IMR-90 (cell line): ENCODE data around the gene KIAA0513. TPM values are rescaled to one million over a fixed set of nuclear protein-coding genes. Genes with fewer than 3 reads are reported as not detected.

ENCODE experiments used
- ATAC-seq: fragments of 200-7000 bp; cut with Tn5 transposase; 2 replicates; pipeline ENCODE4 v1.9.1; 2020; ENCODE audit warnings: low read depth, mild to moderate bottlenecking, moderate library complexity
- BruUV-seq: library from RNA; stranded (reverse); fragments of 400-500 nt; replicated peaks from 2 replicates; lab custom pipeline; 2021; lab: Mats Ljungman, UMichigan
- CTCF ChIA-PET: fragments of 300-600 bp; formaldehyde crosslinking; extraction: SDS; loops from one replicate; lab custom pipeline; 2021; ENCODE audit warnings: antibody characterized with exemption; lab: Yijun Ruan, JAX
- POLR2A ChIA-PET: fragments of 300-600 bp; sonication (Branson Sonifier 250); formaldehyde crosslinking; loops from one replicate; lab custom pipeline; 2022; ENCODE audit warnings: antibody characterized with exemption; ENCODE audit not compliant: unreplicated experiment; lab: Charles Lee
- DNase-seq: peaks from one replicate; pipeline ENCODE4 v3.0.0; 2013
- H2AFZ ChIP-seq: replicated peaks from 2 replicates; pipeline ENCODE3; 2013; ENCODE audit warnings: low read length, mild to moderate bottlenecking; ENCODE audit not compliant: poor library complexity
- H2AK5ac ChIP-seq: 2 replicates; pipeline ENCODE4 v1.6.1; 2013; ENCODE audit warnings: low read depth, low read length, inconsistent platforms
- H2AK9ac ChIP-seq: replicated peaks from 2 replicates; pipeline ENCODE3; 2013; ENCODE audit warnings: mild to moderate bottlenecking, low read depth, low read length, moderate library complexity; ENCODE audit not compliant: poor library complexity
- H2BK120ac ChIP-seq: 2 replicates; pipeline ENCODE4 v1.6.1; 2013; ENCODE audit warnings: low read depth, low read length, inconsistent platforms
- H2BK15ac ChIP-seq: 3 replicates; pipeline ENCODE4 v1.6.1; 2013; ENCODE audit warnings: low read depth, low read length, inconsistent platforms
- H2BK20ac ChIP-seq: 2 replicates; pipeline ENCODE4 v1.6.1; 2013; ENCODE audit warnings: low read depth, mild to moderate bottlenecking, inconsistent platforms, low read length, moderate library complexity
- H2BK5ac ChIP-seq: 2 replicates; pipeline ENCODE4 v1.6.1; 2013; ENCODE audit warnings: mild to moderate bottlenecking, low read depth, low read length, inconsistent platforms; ENCODE audit not compliant: poor library complexity, severe bottlenecking
- H3K14ac ChIP-seq: replicated peaks from 2 replicates; pipeline ENCODE4 v1.6.1; 2013; ENCODE audit warnings: low read depth, low read length, inconsistent platforms
- H3K18ac ChIP-seq: 2 replicates; pipeline ENCODE4 v1.6.1; 2013; ENCODE audit warnings: low read depth, low read length, control low read depth
- H3K23ac ChIP-seq: 2 replicates; pipeline ENCODE4 v1.6.1; 2013; ENCODE audit warnings: low read depth, low read length, inconsistent platforms
- H3K27ac ChIP-seq: 2 replicates; pipeline ENCODE4 v1.5.1; 2013; ENCODE audit warnings: mild to moderate bottlenecking, control low read depth, low read length; ENCODE audit not compliant: insufficient read depth
- H3K27me3 ChIP-seq: 2 replicates; pipeline ENCODE4 v1.6.1; 2013; ENCODE audit warnings: low read length; ENCODE audit not compliant: control insufficient read depth, insufficient read depth
- H3K36me3 ChIP-seq: 2 replicates; pipeline ENCODE4 v1.6.1; 2013; ENCODE audit warnings: low read length, mixed read lengths; ENCODE audit not compliant: control insufficient read depth, insufficient read depth
- H3K4ac ChIP-seq: 2 replicates; pipeline ENCODE4 v1.6.1; 2013; ENCODE audit warnings: low read depth, low read length, inconsistent platforms
- H3K4me1 ChIP-seq: 2 replicates; pipeline ENCODE4 v1.6.1; 2013; ENCODE audit warnings: low read length, mixed read lengths; ENCODE audit not compliant: control insufficient read depth, insufficient read depth
- H3K4me2 ChIP-seq: 2 replicates; pipeline ENCODE4 v1.6.1; 2013; ENCODE audit warnings: low read depth, mild to moderate bottlenecking, control low read depth, low read length, moderate library complexity
- H3K4me3 ChIP-seq: 2 replicates; pipeline ENCODE4 v1.5.1; 2013; ENCODE audit warnings: low read depth, mild to moderate bottlenecking, control low read depth, low read length, moderate library complexity; ENCODE audit not compliant: insufficient read depth
- H3K56ac ChIP-seq: 2 replicates; pipeline ENCODE4 v1.6.1; 2013; ENCODE audit warnings: low read length, inconsistent platforms; ENCODE audit not compliant: insufficient read depth; ENCODE audit errors: extremely low read depth
- H3K79me1 ChIP-seq, 2 experiments: 2 replicates each; pipeline ENCODE4 v1.6.1; 2013; ENCODE audit warnings: low read length in 2 of 2, inconsistent platforms in 1 of 2, low read depth in 1 of 2
- H3K9ac ChIP-seq: 2 replicates; pipeline ENCODE4 v1.6.1; 2013; ENCODE audit warnings: low read depth, low read length, control low read depth
- H3K9me1 ChIP-seq: 2 replicates; pipeline ENCODE4 v1.6.1; 2013; ENCODE audit warnings: low read length, inconsistent platforms; ENCODE audit not compliant: insufficient read depth
- H3K9me3 ChIP-seq: 2 replicates; pipeline ENCODE4 v1.6.1; 2013; ENCODE audit warnings: low read length; ENCODE audit not compliant: control insufficient read depth, insufficient read depth
- H4K20me1 ChIP-seq: 2 replicates; pipeline ENCODE4 v1.6.1; 2013; ENCODE audit warnings: low read length, inconsistent platforms; ENCODE audit not compliant: insufficient read depth
- H4K5ac ChIP-seq: 2 replicates; pipeline ENCODE4 v1.6.1; 2013; ENCODE audit warnings: mild to moderate bottlenecking, low read depth, low read length, control low read depth
- H4K8ac ChIP-seq, 2 experiments: 2 replicates each; pipeline ENCODE4 v1.6.1; 2013; ENCODE audit warnings: low read depth in 2 of 2, low read length in 2 of 2, control low read depth in 1 of 2, inconsistent platforms in 1 of 2
- H4K91ac ChIP-seq: 2 replicates; pipeline ENCODE4 v1.6.1; 2013; ENCODE audit warnings: low read depth, low read length, inconsistent platforms; ENCODE audit not compliant: insufficient read depth
- BHLHE40 ChIP-seq: fragments of 150-350 bp; IDR thresholded peaks from 2 replicates; pipeline ENCODE4 v1.6.1; 2016; ENCODE audit warnings: mild to moderate bottlenecking, low read depth, low read length
- CEBPB ChIP-seq: IDR thresholded peaks from 2 replicates; pipeline ENCODE4 v1.6.1; 2012; ENCODE audit warnings: low read depth, low read length, improper control_type of control experiment
- CHD1 ChIP-seq: IDR thresholded peaks from 2 replicates; pipeline ENCODE4 v1.6.1; 2012; ENCODE audit warnings: low read depth, low read length, improper control_type of control experiment
- FOS ChIP-seq: fragments of 150-350 bp; IDR thresholded peaks from 2 replicates; pipeline ENCODE4 v1.6.1; 2016; ENCODE audit warnings: low read depth, low read length
- MAFK ChIP-seq: IDR thresholded peaks from 2 replicates; pipeline ENCODE4 v1.6.1; 2012; ENCODE audit warnings: low read depth, low read length, improper control_type of control experiment
- MAZ ChIP-seq: IDR thresholded peaks from 2 replicates; pipeline ENCODE4 v1.6.1; 2012; ENCODE audit warnings: low read depth, mild to moderate bottlenecking, low read length, improper control_type of control experiment, moderate library complexity, borderline replicate concordance
- NFE2L2 ChIP-seq: fragments of 150-350 bp; IDR thresholded peaks from 2 replicates; pipeline ENCODE4 v1.6.1; 2016; ENCODE audit warnings: low read depth, mild to moderate bottlenecking, low read length
- POLR2A ChIP-seq: IDR thresholded peaks from 2 replicates; pipeline ENCODE4 v1.6.1; 2012; ENCODE audit warnings: mild to moderate bottlenecking, low read depth, low read length
- RCOR1 ChIP-seq: IDR thresholded peaks from 2 replicates; pipeline ENCODE4 v1.6.1; 2012; ENCODE audit warnings: mild to moderate bottlenecking, low read length, improper control_type of control experiment; ENCODE audit not compliant: insufficient replicate concordance
- SMC3 ChIP-seq: fragments of 150-350 bp; IDR thresholded peaks from 2 replicates; pipeline ENCODE4 v1.6.1; 2016; ENCODE audit warnings: low read depth, mild to moderate bottlenecking, antibody characterized with exemption, low read length, moderate library complexity
- WGBS, 2 experiments: methylation state at CpG; one replicate each; pipeline versions ENCODE4 v1.1.5 to v1.1.7; 2013; ENCODE audit warnings: missing lambda C conversion rate in 2 of 2; ENCODE audit not compliant: insufficient read length in 1 of 2; ENCODE audit errors: extremely low coverage in 2 of 2; 5-methylcytosine and 5-hydroxymethylcytosine counted together
- dilution Hi-C: fragments of 300-500 bp; cut with HindIII; formaldehyde crosslinking; loops from one replicate; pipeline ENCODE4 v1.14.3; 2018; ENCODE audit warnings: low sequenced_read_pairs; ENCODE audit not compliant: unreplicated experiment
- in situ Hi-C: fragments of 300-500 bp; cut with MboI; formaldehyde crosslinking; loops from 3 replicates; pipeline ENCODE4 v1.14.3; 2019; ENCODE audit warnings: low sequenced_read_pairs, inconsistent platforms, mixed read lengths
- intact Hi-C: fragments of 100-400 bp; cut with micrococcal nuclease; formaldehyde crosslinking; loops from 2 replicates; pipeline ENCODE4 v1.10.0; 2022
- polyA plus RNA-seq, 3 experiments: library from polyadenylated mRNA; depleted of rRNA; stranded (reverse); fragments of >200 nt; gene quantifications; 2 replicates each; pipeline ENCODE4 v1.2.3, GENCODE V29; 2012; ENCODE audit warnings: low replicate concordance in 1 of 3
- total RNA-seq: library from RNA; depleted of rRNA; stranded (reverse); fragments of >200 nt; gene quantifications from 2 replicates; pipeline ENCODE4 v1.2.3, GENCODE V29; 2012
- TF ChIP-seq, protein P1 (sequence below): fragments of 150-350 bp; IDR thresholded peaks from 2 replicates; pipeline ENCODE4 v1.6.1; 2016; ENCODE audit warnings: low read depth, mild to moderate bottlenecking, low read length, moderate library complexity, borderline replicate concordance
- TF ChIP-seq, protein P2 (sequence below): fragments of 150-350 bp; IDR thresholded peaks from 2 replicates; pipeline ENCODE4 v1.6.1; 2017; ENCODE audit warnings: mild to moderate bottlenecking, antibody characterized with exemption, low read length, low read depth

The KIAA0513 gene
- total and polyA plus RNA-seq, 2 of the 4 experiments (the other 2 are of a cell fraction) = 9.5 TPM

DNA sequence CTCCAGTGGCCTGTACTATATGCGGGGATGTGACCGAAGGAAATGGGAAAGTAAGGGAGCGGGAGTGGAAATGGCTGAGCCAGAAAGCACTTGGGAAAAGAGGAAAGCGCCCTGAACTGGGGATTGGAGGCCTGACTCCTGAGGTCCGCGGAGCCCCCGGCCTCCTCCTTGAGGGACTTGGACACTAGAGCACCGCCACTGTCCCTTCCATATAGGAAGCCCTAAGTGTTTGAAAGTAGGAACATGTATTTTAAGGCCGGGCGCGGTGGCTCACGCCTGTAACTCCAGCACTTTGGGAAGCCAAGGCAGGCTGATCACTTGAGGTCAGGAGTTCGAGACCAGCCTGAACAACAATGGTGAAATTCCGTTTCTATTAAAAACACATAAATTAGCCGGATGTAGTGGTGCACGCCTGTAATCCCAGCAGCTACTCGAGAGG is 15.7 kb upstream of the KIAA0513 start:
- H2BK20ac ChIP-seq = no peak overlapping the region
- H2AK9ac ChIP-seq = peak overlapping the region; percentile 70
- H4K5ac ChIP-seq = peak overlapping the region; percentile 89
- intact Hi-C loops = no loop called here
- H3K9me3 ChIP-seq = no peaks in the 10 kb centered on the region
- H3K27ac ChIP-seq = peak overlapping the region; percentile 91
- H3K4me2 ChIP-seq = peak overlapping the region; percentile 90
- H3K9me1 ChIP-seq = peaks cover 8% of the 10 kb centered on the region; the same call in 1 of the 2 replicates
- in situ Hi-C loops = no loop called here
- dilution Hi-C loops = no loop called here
- peak overlapping the region; percentile 89 for H3K4ac ChIP-seq
- WGBS, 2 experiments = 0% methylated on average over 1 of the region's 17 CpGs; no CpG with 5 or more reads in 1 of the 2 experiments
- H2BK120ac ChIP-seq = peak overlapping the region; percentile 32; the same call in 1 of the 2 replicates
- H4K20me1 ChIP-seq = peaks cover 5% of the 10 kb centered on the region; the same call in 1 of the 2 replicates
- BruUV-seq = TSS peak; percentile 61
- peak overlapping the region; percentile 91 for H3K23ac ChIP-seq
- peak overlapping the region; percentile 89 for H3K9ac ChIP-seq
- H3K27me3 ChIP-seq = no peaks in the 10 kb centered on the region
- peak overlapping the region; percentile 94 for H3K14ac ChIP-seq
- H3K18ac ChIP-seq = peak overlapping the region; percentile 70
- peak overlapping the region; percentile 84 for H2AFZ ChIP-seq
- peak overlapping the region; percentile 62 for H3K56ac ChIP-seq
- no peak for DNase-seq
- peak overlapping the region; percentile 79 for H4K91ac ChIP-seq
- no peak overlapping the region for H2BK15ac ChIP-seq
- ATAC-seq = no peak
- peak overlapping the region; percentile 54 for H2AK5ac ChIP-seq
- peak overlapping the region; percentile 69 for H3K4me3 ChIP-seq
- peaks cover 4 to 28% of the 10 kb centered on the region in 2 experiments; a peak in 2 of 4 replicates for H3K79me1 ChIP-seq
- ChIA-PET CTCF (interaction anchor here (0.9 kb wide), 1 partner anchor 42 kb away, joined by 3 read pairs; no protein-coding TSS in a partner anchor), POLR2A (interaction anchor here (0.6 kb wide), 1 partner anchor 43 kb away, joined by 6 read pairs; no protein-coding TSS in a partner anchor)
- peak overlapping the region; percentile 78 for H2BK5ac ChIP-seq
- TF ChIP-seq CHD1 (no peak), BHLHE40 (no peak), MAZ (no peak), SMC3 (no peak), NFE2L2 (no peak), CEBPB (no peak), FOS (no peak), POLR2A (no peak), MAFK (no peak), RCOR1 (no peak)
- TF ChIP-seq, protein P1, sequence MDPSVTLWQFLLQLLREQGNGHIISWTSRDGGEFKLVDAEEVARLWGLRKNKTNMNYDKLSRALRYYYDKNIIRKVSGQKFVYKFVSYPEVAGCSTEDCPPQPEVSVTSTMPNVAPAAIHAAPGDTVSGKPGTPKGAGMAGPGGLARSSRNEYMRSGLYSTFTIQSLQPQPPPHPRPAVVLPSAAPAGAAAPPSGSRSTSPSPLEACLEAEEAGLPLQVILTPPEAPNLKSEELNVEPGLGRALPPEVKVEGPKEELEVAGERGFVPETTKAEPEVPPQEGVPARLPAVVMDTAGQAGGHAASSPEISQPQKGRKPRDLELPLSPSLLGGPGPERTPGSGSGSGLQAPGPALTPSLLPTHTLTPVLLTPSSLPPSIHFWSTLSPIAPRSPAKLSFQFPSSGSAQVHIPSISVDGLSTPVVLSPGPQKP = no peak
- TF ChIP-seq, protein P2, sequence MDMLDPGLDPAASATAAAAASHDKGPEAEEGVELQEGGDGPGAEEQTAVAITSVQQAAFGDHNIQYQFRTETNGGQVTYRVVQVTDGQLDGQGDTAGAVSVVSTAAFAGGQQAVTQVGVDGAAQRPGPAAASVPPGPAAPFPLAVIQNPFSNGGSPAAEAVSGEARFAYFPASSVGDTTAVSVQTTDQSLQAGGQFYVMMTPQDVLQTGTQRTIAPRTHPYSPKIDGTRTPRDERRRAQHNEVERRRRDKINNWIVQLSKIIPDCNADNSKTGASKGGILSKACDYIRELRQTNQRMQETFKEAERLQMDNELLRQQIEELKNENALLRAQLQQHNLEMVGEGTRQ = no peak
- H3K4me1 ChIP-seq = peaks cover 4% of the 10 kb centered on the region
- H3K36me3 ChIP-seq = no peaks in the 10 kb centered on the region
- peak overlapping the region; percentile 92 to 96 for H4K8ac ChIP-seq
